Chondrocyte (in vitro differentiated cells): Measurements from ENCODE around the gene TJP3. TPM values are rescaled to one million over a fixed set of nuclear protein-coding genes. Genes with fewer than 3 reads are reported as not detected.
A peak's percentile ranks its signal among the peaks of the same experiment; 100 is the strongest.

Experiments used
- DNase-seq: peaks from one replicate; pipeline ENCODE4 v3.0.0; 2021; ENCODE audit warnings: mixed read lengths, low spot score
- H3K27ac Mint-ChIP-seq: one replicate; pipeline ENCODE4 v1.8.0; 2021; ENCODE audit warnings: mild to moderate bottlenecking, moderate library complexity, mixed read lengths; ENCODE audit not compliant: unreplicated experiment
- H3K27me3 Mint-ChIP-seq: 2 replicates; pipeline ENCODE4 v1.8.0; 2021; ENCODE audit warnings: low read depth, mixed read lengths
- H3K36me3 Mint-ChIP-seq: 2 replicates; pipeline ENCODE4 v1.8.0; 2021; ENCODE audit warnings: low read depth, mixed read lengths
- H3K4me1 Mint-ChIP-seq: 2 replicates; pipeline ENCODE4 v1.8.0; 2021; ENCODE audit warnings: low read depth, mild to moderate bottlenecking, mixed read lengths
- H3K4me3 Mint-ChIP-seq: one replicate; pipeline ENCODE4 v1.8.0; 2021; ENCODE audit warnings: mild to moderate bottlenecking, moderate library complexity, mixed read lengths; ENCODE audit not compliant: unreplicated experiment
- H3K9me3 Mint-ChIP-seq: 2 replicates; pipeline ENCODE4 v1.8.0; 2021; ENCODE audit warnings: low read depth, mixed read lengths
- long read RNA-seq: library from polyadenylated mRNA; stranded (forward); transcript quantifications from one replicate; pipeline ENCODE4 v2.0.0, GENCODE V29; 2021
- total RNA-seq: library from RNA; stranded (reverse); gene quantifications from 3 replicates; pipeline ENCODE4 v1.2.1, GENCODE V29; 2021
- TF ChIP-seq, protein P1 (sequence below): fragments of 200-600 bp; sonication (generic); IDR thresholded peaks from 2 replicates; pipeline ENCODE4 v1.5.0; 2021; ENCODE audit warnings: antibody characterized with exemption, mild to moderate bottlenecking, moderate library complexity

TJP3 gene
- total RNA-seq = not detected in 3 replicates
- long read RNA-seq, partial matches to known transcripts = 0 of 1 reads
- long read RNA-seq, other reads (novel, unspliced or antisense) = 0 of 1 reads

GRCh38 chr19:3708207-3708931 lies at the start of gene TJP3:
TJP3 (plus strand) TSS chr19:3708384; CDS start chr19:3728433, 20,049 bp downstream.
- Mint-ChIP-seq H3K4me3 (no peak within 1 kb of the TSS), H3K27ac (no peak within 1 kb of the TSS), H3K4me1 (peaks cover 9% of the 10 kb centered on the region), H3K9me3 (no peaks in the 10 kb centered on the region), H3K27me3 (peaks cover 5% of the 10 kb centered on the region), H3K36me3 (no peaks in the 10 kb centered on the region)
- TF ChIP-seq, protein P1, sequence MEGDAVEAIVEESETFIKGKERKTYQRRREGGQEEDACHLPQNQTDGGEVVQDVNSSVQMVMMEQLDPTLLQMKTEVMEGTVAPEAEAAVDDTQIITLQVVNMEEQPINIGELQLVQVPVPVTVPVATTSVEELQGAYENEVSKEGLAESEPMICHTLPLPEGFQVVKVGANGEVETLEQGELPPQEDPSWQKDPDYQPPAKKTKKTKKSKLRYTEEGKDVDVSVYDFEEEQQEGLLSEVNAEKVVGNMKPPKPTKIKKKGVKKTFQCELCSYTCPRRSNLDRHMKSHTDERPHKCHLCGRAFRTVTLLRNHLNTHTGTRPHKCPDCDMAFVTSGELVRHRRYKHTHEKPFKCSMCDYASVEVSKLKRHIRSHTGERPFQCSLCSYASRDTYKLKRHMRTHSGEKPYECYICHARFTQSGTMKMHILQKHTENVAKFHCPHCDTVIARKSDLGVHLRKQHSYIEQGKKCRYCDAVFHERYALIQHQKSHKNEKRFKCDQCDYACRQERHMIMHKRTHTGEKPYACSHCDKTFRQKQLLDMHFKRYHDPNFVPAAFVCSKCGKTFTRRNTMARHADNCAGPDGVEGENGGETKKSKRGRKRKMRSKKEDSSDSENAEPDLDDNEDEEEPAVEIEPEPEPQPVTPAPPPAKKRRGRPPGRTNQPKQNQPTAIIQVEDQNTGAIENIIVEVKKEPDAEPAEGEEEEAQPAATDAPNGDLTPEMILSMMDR = no peak
- DNase-seq = no peak

- no peak for DNase-seq
- no peaks in the 10 kb centered on the region for H3K9me3 Mint-ChIP-seq
- H3K27ac Mint-ChIP-seq = peak overlapping the region; percentile 32
- peaks cover 6% of the 10 kb centered on the region for H3K4me1 Mint-ChIP-seq
- no peak overlapping the region for H3K4me3 Mint-ChIP-seq
- H3K36me3 Mint-ChIP-seq = peaks cover 28% of the 10 kb centered on the region
- no peaks in the 10 kb centered on the region for H3K27me3 Mint-ChIP-seq
- TF ChIP-seq, protein P1 = no peak
Observed at GRCh38 chr19:3658870-3659745, 49.1 kb upstream of the TJP3 start.

GRCh38 chr19:3659746-3660112 lies 48.5 kb upstream of the TJP3 start:
- TF ChIP-seq, protein P1 = no peak
- H3K27ac Mint-ChIP-seq = no peak overlapping the region
- H3K9me3 Mint-ChIP-seq = no peaks in the 10 kb centered on the region
- no peak for DNase-seq
- peaks cover 8% of the 10 kb centered on the region for H3K4me1 Mint-ChIP-seq
- peaks cover 28% of the 10 kb centered on the region for H3K36me3 Mint-ChIP-seq
- H3K27me3 Mint-ChIP-seq = no peaks in the 10 kb centered on the region
- no peak overlapping the region for H3K4me3 Mint-ChIP-seq

DNA sequence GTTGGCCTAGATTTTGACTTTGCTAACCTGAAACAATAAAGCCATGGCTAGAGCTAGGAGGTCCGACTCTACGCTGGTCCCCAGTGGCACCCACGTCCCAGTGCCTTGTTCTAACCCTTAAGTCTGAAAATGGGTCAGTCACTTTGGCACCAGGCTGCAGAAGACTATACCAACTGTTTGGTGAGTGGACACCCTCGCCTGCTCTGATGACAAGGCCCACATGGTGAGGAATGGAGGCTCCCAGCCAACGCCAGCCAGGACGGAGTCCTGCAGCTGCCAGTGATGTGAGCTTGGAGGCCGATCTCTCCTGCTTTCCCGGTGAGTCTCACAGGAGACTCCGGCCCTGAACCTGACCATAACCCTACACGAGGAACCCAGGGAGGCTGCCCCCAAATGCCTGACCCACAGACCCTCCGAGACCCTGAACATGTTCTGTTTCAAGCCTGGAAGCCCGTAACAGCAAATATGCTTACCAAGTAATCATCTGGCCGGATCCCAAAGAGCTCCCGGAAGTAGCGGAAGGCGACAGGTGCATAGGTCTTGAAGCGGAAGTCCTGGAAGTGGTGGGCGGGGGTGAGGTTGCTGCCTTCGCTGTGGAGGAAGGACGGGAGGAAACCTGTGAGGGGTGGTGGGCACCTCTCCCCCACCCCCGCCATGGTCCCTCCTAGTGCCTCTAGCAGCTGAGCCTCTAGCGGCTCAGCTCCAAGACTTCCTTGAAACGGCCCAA lies 47.5 kb upstream of the TJP3 start:
- no peaks in the 10 kb centered on the region for H3K9me3 Mint-ChIP-seq
- no peak for DNase-seq
- TF ChIP-seq, protein P1 = no peak
- H3K27me3 Mint-ChIP-seq = no peaks in the 10 kb centered on the region
- no peak overlapping the region for H3K4me3 Mint-ChIP-seq
- H3K27ac Mint-ChIP-seq = no peak overlapping the region
- peaks cover 28% of the 10 kb centered on the region for H3K36me3 Mint-ChIP-seq
- H3K4me1 Mint-ChIP-seq = peaks cover 4% of the 10 kb centered on the region
